HTERT RPE-1 (cell line): ENCODE results near the gene ADGRL3.

Source experiments
- in situ Hi-C: fragments of 300-500 bp; cut with MboI; formaldehyde crosslinking; loops from 4 replicates; pipeline ENCODE4 v1.14.3; 2020; ENCODE audit warnings: low sequenced_read_pairs

ADGRL3 gene

GRCh38 chr4:61200187-61200915 lies at the start of gene ADGRL3:
Gene ADGRL3, plus strand, starts transcription at chr4:61200326.
- in situ Hi-C loops, result no loop called here

- in situ Hi-C loops, result no loop called here
Observed at GRCh38 chr4:61152433-61152832, 47.7 kb upstream of the ADGRL3 start.

- in situ Hi-C loops, result no loop called here
Observed at GRCh38 chr4:61160478-61160877, 39.6 kb upstream of the ADGRL3 start.

- in situ Hi-C loops, result no loop called here
Observed at GRCh38 chr4:61162116-61162515, 38.0 kb upstream of the ADGRL3 start.

GRCh38 chr4:61173799-61174198 lies 26.3 kb upstream of the ADGRL3 start:
- in situ Hi-C loops, result no loop called here

GRCh38 chr4:61175495-61175894 lies 24.6 kb upstream of the ADGRL3 start:
- in situ Hi-C loops, result no loop called here

- in situ Hi-C loops, result no loop called here
Observed at GRCh38 chr4:61177367-61177766, 22.8 kb upstream of the ADGRL3 start.

GRCh38 chr4:61180405-61180804 lies 19.7 kb upstream of the ADGRL3 start:
- in situ Hi-C loops, result no loop called here

GRCh38 chr4:61182915-61183314 lies 17.2 kb upstream of the ADGRL3 start:
- in situ Hi-C loops, result no loop called here

GRCh38 chr4:61185288-61185687 lies 14.8 kb upstream of the ADGRL3 start:
- in situ Hi-C loops, result no loop called here

GRCh38 chr4:61192392-61192791 lies 7.7 kb upstream of the ADGRL3 start:
- in situ Hi-C loops, result no loop called here

GRCh38 chr4:61193863-61194262 lies 6.3 kb upstream of the ADGRL3 start:
- in situ Hi-C loops, result no loop called here

- in situ Hi-C loops, result no loop called here
Observed at GRCh38 chr4:61194571-61194970, 5.6 kb upstream of the ADGRL3 start.

GRCh38 chr4:61195101-61195500 lies 5.0 kb upstream of the ADGRL3 start:
- in situ Hi-C loops, result no loop called here

GRCh38 chr4:61198686-61199085 lies 1.4 kb upstream of the ADGRL3 start:
- in situ Hi-C loops, result no loop called here

- in situ Hi-C loops, result no loop called here
Observed at GRCh38 chr4:61199873-61200186, 296 bp upstream of the ADGRL3 start.

GRCh38 chr4:61200916-61201526 lies 895 bp downstream of the ADGRL3 start:
- in situ Hi-C loops, result no loop called here

GRCh38 chr4:61201561-61201960 lies 1.4 kb downstream of the ADGRL3 start:
- in situ Hi-C loops, result no loop called here

GRCh38 chr4:61201961-61202637 lies 2.0 kb downstream of the ADGRL3 start:
- in situ Hi-C loops, result no loop called here

GRCh38 chr4:61202638-61203435 lies 2.7 kb downstream of the ADGRL3 start:
- in situ Hi-C loops, result no loop called here

GRCh38 chr4:61203436-61203790 lies 3.3 kb downstream of the ADGRL3 start:
- in situ Hi-C loops, result no loop called here
